Measurements from ENCODE around the gene ADCY1. TPM values are rescaled to one million over a fixed set of nuclear protein-coding genes. Genes with fewer than 3 reads are reported as not detected.

Gene ADCY1
- total RNA-seq, 4 donors from 2014 or later, result 0.49 to 1.2 (median 0.72) TPM

DNA sequence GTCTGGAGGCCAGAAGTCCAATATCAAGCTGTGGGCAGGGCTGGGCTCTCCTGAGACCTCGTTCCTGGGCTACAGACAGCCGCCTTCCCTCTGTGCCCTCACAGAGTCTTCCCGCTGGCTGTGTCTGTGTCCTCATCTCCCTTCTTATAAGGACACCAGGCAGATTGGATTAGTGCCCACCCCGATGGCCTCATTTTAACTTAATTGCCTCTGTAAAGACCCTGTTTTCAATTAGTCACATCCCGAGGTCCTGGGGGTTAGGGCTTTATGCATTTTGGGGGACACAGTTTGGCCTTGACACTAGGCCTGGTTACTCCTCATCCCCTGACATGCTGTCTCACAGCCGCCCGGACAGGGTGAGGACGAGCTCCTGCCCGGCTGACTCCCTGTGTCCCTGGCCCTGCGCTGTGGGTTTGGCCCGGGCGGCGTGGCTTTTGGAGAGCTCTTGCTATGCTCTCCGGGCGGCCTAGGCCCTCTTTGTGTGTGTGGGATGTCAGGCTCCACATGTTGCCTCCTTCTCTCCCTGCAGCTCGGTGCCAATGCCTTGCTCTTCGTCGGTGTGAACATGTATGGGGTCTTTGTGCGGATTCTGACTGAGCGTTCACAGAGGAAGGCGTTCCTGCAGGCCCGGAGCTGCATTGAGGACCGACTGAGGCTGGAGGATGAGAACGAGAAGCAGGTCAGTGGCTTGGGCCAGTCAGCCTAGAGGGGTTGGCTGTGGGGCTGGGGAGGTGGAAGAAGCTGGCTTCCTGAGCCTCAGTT lies 18.2 kb downstream of the ADCY1 start:
- Histone ChIP-seq H3K27ac (no peak overlapping the region), H3K4me1 (no peaks in the 10 kb centered on the region), H3K36me3 (peaks cover 0 to 5% of the 10 kb centered on the region in 2 donors), H3K9me3 (no peaks in the 10 kb centered on the region), H3K27me3 (no peaks in the 10 kb centered on the region), H3K4me3 (no peak overlapping the region)
- TF ChIP-seq POLR2A (IDR thresholded peaks at IDR 0.05), result no peak
- TF ChIP-seq, protein P1, sequence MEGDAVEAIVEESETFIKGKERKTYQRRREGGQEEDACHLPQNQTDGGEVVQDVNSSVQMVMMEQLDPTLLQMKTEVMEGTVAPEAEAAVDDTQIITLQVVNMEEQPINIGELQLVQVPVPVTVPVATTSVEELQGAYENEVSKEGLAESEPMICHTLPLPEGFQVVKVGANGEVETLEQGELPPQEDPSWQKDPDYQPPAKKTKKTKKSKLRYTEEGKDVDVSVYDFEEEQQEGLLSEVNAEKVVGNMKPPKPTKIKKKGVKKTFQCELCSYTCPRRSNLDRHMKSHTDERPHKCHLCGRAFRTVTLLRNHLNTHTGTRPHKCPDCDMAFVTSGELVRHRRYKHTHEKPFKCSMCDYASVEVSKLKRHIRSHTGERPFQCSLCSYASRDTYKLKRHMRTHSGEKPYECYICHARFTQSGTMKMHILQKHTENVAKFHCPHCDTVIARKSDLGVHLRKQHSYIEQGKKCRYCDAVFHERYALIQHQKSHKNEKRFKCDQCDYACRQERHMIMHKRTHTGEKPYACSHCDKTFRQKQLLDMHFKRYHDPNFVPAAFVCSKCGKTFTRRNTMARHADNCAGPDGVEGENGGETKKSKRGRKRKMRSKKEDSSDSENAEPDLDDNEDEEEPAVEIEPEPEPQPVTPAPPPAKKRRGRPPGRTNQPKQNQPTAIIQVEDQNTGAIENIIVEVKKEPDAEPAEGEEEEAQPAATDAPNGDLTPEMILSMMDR (IDR thresholded peaks at IDR 0.05), result no peak
- no peak for TF ChIP-seq POLR2AphosphoS5 (IDR thresholded peaks at IDR 0.05)
- TF ChIP-seq EP300 (IDR thresholded peaks at IDR 0.05), result no peak
- ATAC-seq, result no peak
- 100% methylated on average over 4 of the region's 24 CpGs; no CpG with 5 or more reads in 1 of the 2 donors for WGBS, 2 donors (ENCODE audit: low coverage in 1 of 2)

DNA sequence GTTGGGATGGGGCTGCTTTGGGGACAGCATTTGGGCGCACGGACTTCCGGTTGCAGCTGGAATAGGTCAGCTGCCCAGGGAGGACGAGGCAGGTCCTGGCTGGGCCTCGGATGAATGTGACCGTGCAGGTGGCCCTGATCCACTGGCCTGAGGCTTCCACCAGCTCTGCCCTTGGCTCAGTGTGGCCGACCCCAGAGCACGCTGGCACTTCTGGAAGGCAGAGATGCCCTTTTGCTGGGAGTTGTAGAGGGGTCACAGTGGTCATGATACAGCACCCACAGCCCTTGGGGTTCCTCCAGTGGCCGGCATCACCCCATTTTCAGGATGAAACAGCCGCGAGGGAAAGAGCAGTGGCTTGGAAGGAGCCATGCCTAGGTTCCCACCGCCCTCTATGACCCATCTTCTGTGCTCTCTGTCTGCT lies 19.0 kb downstream of the ADCY1 start:
- TF ChIP-seq EP300 (IDR thresholded peaks at IDR 0.05), result no peak
- TF ChIP-seq, protein P1 (IDR thresholded peaks at IDR 0.05), result no peak
- TF ChIP-seq POLR2AphosphoS5 (IDR thresholded peaks at IDR 0.05), result no peak
- TF ChIP-seq POLR2A (IDR thresholded peaks at IDR 0.05), result no peak
- H3K4me3 ChIP-seq, result no peak overlapping the region
- ATAC-seq, result no peak
- no peaks in the 10 kb centered on the region for H3K4me1 ChIP-seq
- peaks cover 0 to 5% of the 10 kb centered on the region in 2 donors for H3K36me3 ChIP-seq
- 80% methylated on average over 1 of the region's 12 CpGs; no CpG with 5 or more reads in 1 of the 2 donors for WGBS, 2 donors (ENCODE audit: low coverage in 1 of 2)
- no peak overlapping the region for H3K27ac ChIP-seq
- H3K27me3 ChIP-seq, result no peaks in the 10 kb centered on the region
- no peaks in the 10 kb centered on the region for H3K9me3 ChIP-seq

DNA sequence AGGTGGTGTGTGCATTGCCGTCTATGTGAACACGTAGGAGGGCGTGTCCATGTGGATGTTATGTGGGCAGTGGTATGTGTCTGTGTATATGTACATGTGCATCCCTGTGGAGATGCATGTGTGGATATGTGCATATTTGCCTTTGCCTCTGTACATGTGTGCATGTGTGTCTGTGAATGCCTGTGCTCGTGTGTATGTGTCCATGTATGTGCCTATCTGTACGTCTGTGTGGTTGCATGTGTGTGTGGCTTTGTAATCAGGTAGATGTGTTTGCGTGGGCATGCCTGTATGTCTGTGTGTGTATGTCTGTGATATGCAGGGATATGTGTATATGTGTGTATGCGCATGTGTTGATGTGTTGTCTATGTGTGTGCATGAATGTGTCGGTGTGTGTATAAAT lies 19.7 kb downstream of the ADCY1 start:
- WGBS, 2 donors (ENCODE audit: low coverage in 1 of 2), result 92 to 95% methylated on average over 6 to 8 of the region's 8 CpGs
- H3K27ac ChIP-seq, result no peak overlapping the region
- TF ChIP-seq POLR2A (IDR thresholded peaks at IDR 0.05) (no peak), POLR2AphosphoS5 (IDR thresholded peaks at IDR 0.05) (no peak), EP300 (IDR thresholded peaks at IDR 0.05) (no peak)
- TF ChIP-seq, protein P1 (IDR thresholded peaks at IDR 0.05), result no peak
- no peak overlapping the region for H3K4me3 ChIP-seq
- no peaks in the 10 kb centered on the region for H3K4me1 ChIP-seq
- H3K36me3 ChIP-seq, result peaks cover 0 to 5% of the 10 kb centered on the region in 2 donors
- no peak for ATAC-seq
- H3K27me3 ChIP-seq, result no peaks in the 10 kb centered on the region
- H3K9me3 ChIP-seq, result no peaks in the 10 kb centered on the region

DNA sequence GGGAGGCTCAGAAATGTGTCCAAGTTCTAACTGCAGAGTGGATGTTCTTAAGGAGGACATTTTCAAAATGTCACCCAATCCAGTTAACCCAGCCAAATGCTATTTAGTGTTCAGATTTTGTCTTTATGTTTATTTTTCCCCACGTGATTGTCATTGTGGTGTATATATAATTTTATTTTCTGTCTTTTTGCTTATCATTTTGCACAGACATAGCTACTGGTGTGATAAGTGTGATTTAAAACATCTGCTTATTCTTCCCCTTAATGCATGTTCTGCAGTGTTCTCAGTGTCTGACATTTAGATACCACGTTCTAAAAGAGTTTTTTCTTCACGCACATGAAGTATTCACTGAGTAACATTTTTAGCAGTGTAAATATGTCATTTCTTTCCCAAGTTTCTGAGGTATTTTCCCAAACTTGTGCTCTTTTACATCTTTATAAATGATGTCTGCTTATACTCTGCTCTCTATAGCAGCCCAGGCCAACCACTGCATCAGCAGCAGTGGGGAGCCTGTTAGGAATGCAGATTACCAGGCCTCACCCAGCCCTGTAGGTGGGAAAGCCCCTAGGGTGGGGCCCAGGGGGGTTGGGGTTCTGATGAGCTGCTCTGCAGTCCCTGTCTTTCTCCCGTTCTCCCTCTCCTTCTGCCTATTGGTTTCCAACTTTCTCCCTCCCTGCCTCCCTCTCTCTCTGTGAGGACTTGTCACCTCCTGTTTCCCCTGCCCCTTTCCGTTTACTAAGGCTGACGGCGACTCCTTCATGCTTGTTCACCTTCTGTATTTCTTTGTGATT lies 20.8 kb downstream of the ADCY1 start:
- Histone ChIP-seq H3K27me3 (no peaks in the 10 kb centered on the region), H3K4me3 (no peak overlapping the region), H3K4me1 (no peaks in the 10 kb centered on the region), H3K9me3 (no peaks in the 10 kb centered on the region), H3K36me3 (peaks cover 0 to 5% of the 10 kb centered on the region in 2 donors), H3K27ac (no peak overlapping the region)
- no peak for ATAC-seq
- 48 to 57% methylated on average over 6 to 7 of the region's 7 CpGs for WGBS, 2 donors (ENCODE audit: low coverage in 1 of 2)
- TF ChIP-seq POLR2AphosphoS5 (IDR thresholded peaks at IDR 0.05) (no peak), POLR2A (IDR thresholded peaks at IDR 0.05) (no peak), EP300 (IDR thresholded peaks at IDR 0.05) (no peak)
- TF ChIP-seq, protein P1 (IDR thresholded peaks at IDR 0.05), result no peak
